Measurements from ENCODE around the gene TUBAL3. TPM values are rescaled to one million over a fixed set of nuclear protein-coding genes. Genes with fewer than 3 reads are reported as not detected.

The TUBAL3 gene
- total RNA-seq, 1 experiment from 2014 or later = 0.98 TPM

GRCh38 chr10:5450605-5451384 is 46.2 kb upstream of the TUBAL3 start:
- peaks cover 10 to 22% of the 10 kb centered on the region in 2 experiments for H3K4me1 ChIP-seq (ENCODE audit: control insufficient read depth in 1 of 2, insufficient read depth in 2 of 2, low read length in 2 of 2)
- TF ChIP-seq YY1 (IDR thresholded peaks at IDR 0.05; ENCODE audit: extremely low read depth, insufficient replicate concordance, low read depth, low read length) (no peak), TCF7L2 (IDR thresholded peaks at IDR 0.05; ENCODE audit: borderline replicate concordance, extremely low read depth, insufficient read depth, insufficient read length) (no peak)
- ChIA-PET POLR2A (no interaction called here), CTCF (interaction anchor here (1.0 kb wide), 1 partner anchor 9 kb away, joined by 3 read pairs; no protein-coding TSS in a partner anchor), RAD21 (ENCODE audit: low non-redundant PET in 1 of 2, low total read pairs in 2 of 2, uncharacterized antibody in 2 of 2, unreplicated experiment in 2 of 2) (no interaction called here)
- ATAC-seq (no peak), DNase-seq (ENCODE audit: low read depth, low spot score) (no peak)
- H3K9ac ChIP-seq (ENCODE audit: low read length) = no peak overlapping the region
- peaks cover 25 to 31% of the 10 kb centered on the region in 2 experiments for H3K36me3 ChIP-seq (ENCODE audit: control insufficient read depth in 1 of 2, insufficient read depth in 2 of 2, low read length in 2 of 2)
- peaks cover 60% of the 10 kb centered on the region for H3K79me2 ChIP-seq (ENCODE audit: insufficient read depth, low read length)
- intact Hi-C loops (cut with micrococcal nuclease) = no loop called here
- no peak overlapping the region for H3K27ac ChIP-seq (ENCODE audit: low read depth, low read length)
- H3K9me2 ChIP-seq (ENCODE audit: insufficient read depth) = no peaks in the 10 kb centered on the region
- H3K27me3 ChIP-seq (ENCODE audit: insufficient read depth, low read length) = no peaks in the 10 kb centered on the region
- H3K4me2 ChIP-seq (ENCODE audit: low read length) = no peak overlapping the region
- no TSS peak for BruUV-seq (replicated peaks)
- H3K4me3 ChIP-seq (replicated peaks in 1 of 2; ENCODE audit: low read depth in 1 of 2, low read length in 2 of 2) = no peak overlapping the region
- H4K20me1 ChIP-seq (ENCODE audit: insufficient read depth) = no peaks in the 10 kb centered on the region
- no peaks in the 10 kb centered on the region for H3K9me3 ChIP-seq (ENCODE audit: control insufficient read depth in 1 of 2, insufficient read depth in 1 of 2, low read depth in 1 of 2, low read length in 2 of 2)
- H2AFZ ChIP-seq (ENCODE audit: low read depth, low read length, poor library complexity, severe bottlenecking) = no peak overlapping the region

DNA sequence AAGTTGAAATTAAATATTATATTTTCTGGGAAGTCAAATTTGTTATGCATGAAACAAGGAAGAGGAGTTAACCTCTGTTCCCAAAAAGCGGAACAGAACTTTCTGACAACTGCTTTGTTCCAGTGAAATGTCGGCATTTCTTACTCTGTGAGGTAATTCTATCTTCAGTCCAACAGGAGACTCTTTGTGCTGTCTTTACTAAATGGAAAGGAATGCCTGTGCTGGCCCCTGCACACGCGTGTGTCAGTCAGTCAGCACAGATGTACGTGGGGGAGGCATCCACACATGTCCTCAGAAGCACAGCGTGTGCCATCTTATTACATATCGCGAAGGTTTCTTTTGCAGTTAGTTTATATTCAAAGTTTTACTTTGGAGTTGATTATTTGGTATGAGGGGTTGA is 45.2 kb upstream of the TUBAL3 start:
- H3K27me3 ChIP-seq (ENCODE audit: insufficient read depth, low read length) = no peaks in the 10 kb centered on the region
- H3K4me2 ChIP-seq (ENCODE audit: low read length) = no peak overlapping the region
- no peaks in the 10 kb centered on the region for H3K9me2 ChIP-seq (ENCODE audit: insufficient read depth)
- peaks cover 20 to 27% of the 10 kb centered on the region in 2 experiments for H3K36me3 ChIP-seq (ENCODE audit: control insufficient read depth in 1 of 2, insufficient read depth in 2 of 2, low read length in 2 of 2)
- ATAC-seq (no peak), DNase-seq (ENCODE audit: low read depth, low spot score) (no peak)
- TF ChIP-seq CBX3 (IDR thresholded peaks at IDR 0.05; ENCODE audit: low read depth) = no peak
- TF ChIP-seq, protein P1, sequence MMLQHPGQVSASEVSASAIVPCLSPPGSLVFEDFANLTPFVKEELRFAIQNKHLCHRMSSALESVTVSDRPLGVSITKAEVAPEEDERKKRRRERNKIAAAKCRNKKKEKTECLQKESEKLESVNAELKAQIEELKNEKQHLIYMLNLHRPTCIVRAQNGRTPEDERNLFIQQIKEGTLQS (IDR thresholded peaks at IDR 0.05) = no peak
- TF ChIP-seq JUND (IDR thresholded peaks at IDR 0.05) = no peak
- no peak for TF ChIP-seq SRF (IDR thresholded peaks at IDR 0.05; ENCODE audit: low read depth)
- TF ChIP-seq RAD21 (IDR thresholded peaks at IDR 0.05; ENCODE audit: low read depth) = no peak
- no peak for TF ChIP-seq YY1 (IDR thresholded peaks at IDR 0.05; ENCODE audit: extremely low read depth, insufficient replicate concordance, low read depth, low read length)
- no peak for TF ChIP-seq ELF1 (IDR thresholded peaks at IDR 0.05; ENCODE audit: borderline replicate concordance, low read depth)
- TF ChIP-seq POLR2A (IDR thresholded peaks at IDR 0.05; ENCODE audit: borderline replicate concordance, extremely low read depth, insufficient read depth, insufficient read length) = no peak
- TF ChIP-seq MAX (IDR thresholded peaks at IDR 0.05) = no peak
- TF ChIP-seq ZFX (IDR thresholded peaks at IDR 0.05) = no peak
- no peak for TF ChIP-seq CEBPB (IDR thresholded peaks at IDR 0.05; ENCODE audit: low read depth)
- H4K20me1 ChIP-seq (ENCODE audit: insufficient read depth) = no peaks in the 10 kb centered on the region
- CTCF ChIA-PET = no interaction called here
- POLR2A ChIA-PET = no interaction called here
- no peak overlapping the region for H3K9ac ChIP-seq (ENCODE audit: low read length)
- RAD21 ChIA-PET (ENCODE audit: low non-redundant PET in 1 of 2, low total read pairs in 2 of 2, uncharacterized antibody in 2 of 2, unreplicated experiment in 2 of 2) = no interaction called here
- H3K4me1 ChIP-seq (ENCODE audit: control insufficient read depth in 1 of 2, insufficient read depth in 2 of 2, low read length in 2 of 2) = peaks cover 10 to 29% of the 10 kb centered on the region in 2 experiments
- no peak overlapping the region for H2AFZ ChIP-seq (ENCODE audit: low read depth, low read length, poor library complexity, severe bottlenecking)
- H3K27ac ChIP-seq (ENCODE audit: low read depth, low read length) = no peak overlapping the region
- BruUV-seq (replicated peaks) = no TSS peak
- intact Hi-C loops (cut with micrococcal nuclease) = loop anchor here (5.0 kb wide), 1 partner anchor 97 kb away; no protein-coding TSS in a partner anchor
- peaks cover 69% of the 10 kb centered on the region for H3K79me2 ChIP-seq (ENCODE audit: insufficient read depth, low read length)
- no peaks in the 10 kb centered on the region for H3K9me3 ChIP-seq (ENCODE audit: control insufficient read depth in 1 of 2, insufficient read depth in 1 of 2, low read depth in 1 of 2, low read length in 2 of 2)
- no peak overlapping the region for H3K4me3 ChIP-seq (replicated peaks in 1 of 2; ENCODE audit: low read depth in 1 of 2, low read length in 2 of 2)

All from HCT116 (cell line).